AG10803 (cell line): ENCODE data around the gene CDH3.
"Not testable (repeated sequence)": the region's sequence is repeated elsewhere in the genome, so short reads cannot be mapped to it uniquely, and the experiment has no call there.

Source experiments
- DNase-seq: peaks from one replicate; pipeline ENCODE4 v3.0.0; 2010; ENCODE audit warnings: low read depth
- H3K4me3 ChIP-seq: 2 replicates; pipeline ENCODE4 v1.5.1; 2011; ENCODE audit warnings: mild to moderate bottlenecking, low read length, control low read depth
- TF ChIP-seq, protein P1 (sequence below): conservative IDR thresholded peaks from 2 replicates; pipeline ENCODE4 v1.5.1; 2011; ENCODE audit warnings: mild to moderate bottlenecking, low read length, control low read depth, inconsistent platforms

CDH3 gene

DNA sequence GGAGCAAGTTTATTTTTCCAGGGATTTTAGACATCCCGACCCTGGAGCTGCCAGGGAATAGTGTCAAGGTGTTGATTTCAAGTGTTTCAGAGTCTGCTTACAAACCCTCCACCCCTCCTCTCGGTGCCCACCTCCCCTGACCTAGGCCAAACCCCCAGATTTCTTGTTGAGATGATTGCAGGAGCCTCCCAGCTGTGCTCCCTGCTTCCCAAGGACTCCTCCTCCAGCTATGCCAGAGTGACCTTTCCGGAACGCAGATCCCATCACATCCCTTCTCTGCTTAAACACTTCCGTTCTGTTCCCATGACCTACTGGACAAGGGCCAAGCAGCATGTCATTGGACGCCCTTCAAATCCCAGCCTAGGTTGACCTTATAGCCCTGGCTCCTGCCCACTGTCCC, 68.3 kb downstream of the CDH3 start:
- DNase-seq, result no peak
- no peak overlapping the region for H3K4me3 ChIP-seq
- TF ChIP-seq, protein P1, sequence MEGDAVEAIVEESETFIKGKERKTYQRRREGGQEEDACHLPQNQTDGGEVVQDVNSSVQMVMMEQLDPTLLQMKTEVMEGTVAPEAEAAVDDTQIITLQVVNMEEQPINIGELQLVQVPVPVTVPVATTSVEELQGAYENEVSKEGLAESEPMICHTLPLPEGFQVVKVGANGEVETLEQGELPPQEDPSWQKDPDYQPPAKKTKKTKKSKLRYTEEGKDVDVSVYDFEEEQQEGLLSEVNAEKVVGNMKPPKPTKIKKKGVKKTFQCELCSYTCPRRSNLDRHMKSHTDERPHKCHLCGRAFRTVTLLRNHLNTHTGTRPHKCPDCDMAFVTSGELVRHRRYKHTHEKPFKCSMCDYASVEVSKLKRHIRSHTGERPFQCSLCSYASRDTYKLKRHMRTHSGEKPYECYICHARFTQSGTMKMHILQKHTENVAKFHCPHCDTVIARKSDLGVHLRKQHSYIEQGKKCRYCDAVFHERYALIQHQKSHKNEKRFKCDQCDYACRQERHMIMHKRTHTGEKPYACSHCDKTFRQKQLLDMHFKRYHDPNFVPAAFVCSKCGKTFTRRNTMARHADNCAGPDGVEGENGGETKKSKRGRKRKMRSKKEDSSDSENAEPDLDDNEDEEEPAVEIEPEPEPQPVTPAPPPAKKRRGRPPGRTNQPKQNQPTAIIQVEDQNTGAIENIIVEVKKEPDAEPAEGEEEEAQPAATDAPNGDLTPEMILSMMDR, result no peak

DNA sequence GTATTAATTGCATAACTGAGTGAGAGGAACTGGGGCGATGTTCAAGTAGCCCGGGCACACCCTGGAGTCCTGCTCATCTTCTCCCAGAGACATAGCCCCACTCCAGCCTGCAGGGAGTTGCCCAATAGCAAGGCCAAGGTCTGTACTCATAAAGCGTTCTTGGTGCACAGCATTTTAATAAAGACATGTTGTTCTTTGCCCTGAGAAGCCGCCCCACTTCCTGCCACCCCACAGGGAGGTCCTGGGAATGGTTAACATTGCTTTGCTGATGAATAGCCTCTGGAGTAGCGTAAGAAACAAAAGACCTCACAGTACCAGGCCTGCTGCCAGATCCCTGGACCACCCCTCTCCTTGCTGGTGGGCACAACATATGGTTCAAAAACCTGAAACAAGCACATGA, 70.4 kb downstream of the CDH3 start:
- H3K4me3 ChIP-seq, result no peak overlapping the region
- no peak for DNase-seq
- TF ChIP-seq, protein P1, result no peak

DNA sequence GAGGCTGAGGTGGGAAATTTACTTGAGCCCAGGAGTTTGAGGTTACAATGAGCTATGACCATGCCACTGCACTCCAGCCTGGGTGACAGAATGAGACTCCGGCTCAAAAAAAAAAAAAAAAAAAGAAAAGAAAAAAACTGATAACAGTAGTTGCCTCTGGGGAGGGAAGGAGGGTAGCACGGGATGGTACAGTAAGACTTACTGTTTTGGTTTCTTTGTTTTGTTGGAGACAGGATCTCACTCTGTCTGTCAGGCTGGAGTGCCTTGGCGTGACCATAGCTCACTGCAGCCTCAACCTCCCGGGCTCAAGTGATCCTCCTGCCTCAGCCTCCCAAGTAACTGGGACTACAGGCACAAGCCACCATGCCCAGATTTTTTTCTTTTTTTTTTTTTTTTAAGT, 71.4 kb downstream of the CDH3 start:
- not testable (repeated sequence) for H3K4me3 ChIP-seq, DNase-seq

DNA sequence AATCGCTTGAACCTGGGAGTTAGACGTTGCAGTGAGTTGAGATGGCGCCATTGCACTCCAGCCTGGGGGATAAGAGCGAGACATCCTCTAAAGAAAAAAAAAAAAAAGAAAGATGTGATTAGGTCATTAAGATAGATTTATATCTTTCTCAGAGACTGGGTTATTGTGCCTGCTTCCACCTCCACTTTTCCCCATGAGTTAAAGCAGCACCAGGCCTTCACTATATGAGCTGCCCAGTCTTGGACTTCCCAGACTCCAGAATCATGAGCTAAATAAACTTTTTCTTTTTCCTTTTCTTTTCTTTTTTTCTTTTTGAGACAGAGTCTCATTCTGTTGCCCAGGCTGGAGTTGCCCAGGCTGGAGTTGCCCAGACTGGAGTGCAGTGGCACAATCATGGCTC, 72.6 kb downstream of the CDH3 start:
- DNase-seq, result no peak
- TF ChIP-seq, protein P1, result no peak
- H3K4me3 ChIP-seq, result no peak overlapping the region

DNA sequence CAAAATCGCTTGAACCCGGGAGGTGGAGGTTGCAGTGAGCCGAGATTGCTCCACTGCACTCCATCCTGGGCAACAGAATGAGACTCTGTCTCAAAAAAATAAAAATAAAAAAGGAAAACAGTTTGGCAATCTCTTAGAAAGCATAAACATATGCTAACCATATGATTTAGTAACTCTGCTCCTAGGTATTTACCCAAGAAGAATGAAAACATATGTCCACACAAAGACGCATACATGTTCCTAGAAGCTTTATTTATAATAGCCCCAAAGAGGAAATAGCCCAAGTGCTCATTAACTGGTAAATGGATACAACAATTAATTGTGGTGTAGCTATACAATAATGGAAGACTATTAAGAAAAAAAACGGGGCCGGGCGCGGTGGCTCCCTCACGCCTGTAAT, 73.5 kb downstream of the CDH3 start:
- DNase-seq, result peak; percentile 33
- TF ChIP-seq, protein P1, result no peak
- H3K4me3 ChIP-seq, result no peak overlapping the region

DNA sequence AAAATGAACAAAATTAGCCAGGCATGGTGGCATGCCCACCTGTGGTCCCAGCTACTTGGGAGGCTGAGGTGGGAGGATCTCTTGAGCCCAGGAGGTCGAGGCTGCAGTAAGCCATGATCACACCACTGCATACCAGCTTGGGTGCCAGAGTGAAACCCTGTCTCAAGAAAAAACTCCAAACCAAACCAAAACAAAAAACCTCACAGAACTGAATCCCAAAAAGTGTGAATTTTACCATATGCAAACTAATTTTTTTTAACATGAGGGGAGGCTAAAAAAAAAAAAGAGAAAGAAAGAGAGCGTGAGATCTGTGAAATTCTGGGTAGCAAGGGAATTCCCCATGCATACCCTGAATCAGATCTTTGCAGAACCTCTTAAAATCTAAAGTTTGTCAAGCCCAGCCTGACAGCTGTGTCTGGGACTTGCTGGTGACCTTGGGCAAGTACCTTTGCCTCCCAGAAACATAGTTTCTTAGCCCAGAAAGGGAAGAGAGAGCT, 74.9 kb downstream of the CDH3 start:
- no peak for DNase-seq
- TF ChIP-seq, protein P1, result no peak
- H3K4me3 ChIP-seq, result no peak overlapping the region

DNA sequence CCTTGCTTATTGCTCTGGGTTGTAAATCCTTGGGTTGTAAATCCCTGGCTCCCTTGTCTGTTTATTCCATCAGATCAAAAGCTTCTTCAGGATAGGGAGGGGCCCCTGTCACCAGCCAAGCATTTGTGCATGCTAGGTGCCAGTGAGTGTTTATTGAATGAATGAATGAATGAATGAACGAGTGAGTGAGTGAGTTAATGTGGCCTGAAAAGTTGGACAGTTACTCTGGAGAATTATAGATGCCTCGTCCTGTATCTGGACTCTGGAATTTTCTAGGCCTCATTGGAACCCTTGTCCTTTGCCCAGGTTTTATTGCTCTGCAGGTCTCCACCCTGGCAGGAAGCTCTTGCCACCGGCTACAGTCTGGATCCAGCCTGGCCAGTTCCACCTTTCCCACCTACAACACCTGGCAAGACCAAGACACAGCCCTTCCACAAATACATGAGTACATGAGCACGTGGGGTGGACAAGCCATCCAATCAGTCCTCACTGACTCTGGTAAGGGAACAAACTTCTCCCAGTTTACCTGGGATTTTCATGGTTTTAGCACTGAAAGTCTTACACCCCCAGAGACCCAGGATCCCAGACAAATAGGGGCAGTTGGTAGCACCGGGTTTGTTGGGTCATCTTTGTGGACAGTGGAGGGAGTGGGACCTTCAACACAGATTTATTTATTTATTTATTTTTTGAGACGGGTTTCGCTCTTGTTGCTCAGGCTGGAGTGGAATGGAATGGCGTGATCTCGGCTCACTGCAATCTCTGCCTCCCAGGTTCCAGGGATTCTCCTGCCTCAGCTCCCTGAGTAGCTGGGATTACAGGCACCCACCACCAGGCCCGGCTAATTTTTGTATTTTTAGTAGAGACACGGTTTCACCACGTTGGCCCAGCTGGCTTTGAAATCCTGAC, 77.3 kb downstream of the CDH3 start:
- TF ChIP-seq, protein P1, result no peak
- H3K4me3 ChIP-seq, result no peak overlapping the region
- DNase-seq, result no peak
